Stomach smooth muscle (tissue), 2 donors: ENCODE data around the gene SOWAHD.
A peak's percentile ranks its signal among the peaks of the same experiment; 100 is the strongest.

ENCODE experiments used
- H3K27ac ChIP-seq: one replicate; pipeline ENCODE4 v1.7.0; 2013; ENCODE audit warnings: mild to moderate bottlenecking, low read length, inconsistent platforms
- H3K27me3 ChIP-seq, 2 donors: one replicate each; pipeline ENCODE4 v1.7.0; 2013; ENCODE audit warnings: low read length in 2 of 2; ENCODE audit not compliant: insufficient read depth in 2 of 2, control insufficient read depth in 1 of 2
- H3K36me3 ChIP-seq, 2 donors: one replicate each; pipeline ENCODE4 v1.7.0; 2013; ENCODE audit warnings: low read length in 2 of 2; ENCODE audit not compliant: control insufficient read depth in 2 of 2, insufficient read depth in 2 of 2
- H3K4me1 ChIP-seq: one replicate; pipeline ENCODE4 v1.7.0; 2013; ENCODE audit warnings: low read length; ENCODE audit not compliant: control insufficient read depth, insufficient read depth
- H3K4me3 ChIP-seq, 2 donors: one replicate each; pipeline ENCODE4 v1.7.0; 2013; ENCODE audit warnings: low read length in 2 of 2
- H3K9ac ChIP-seq, 2 donors: one replicate each; pipeline ENCODE4 v1.7.0; 2013; ENCODE audit warnings: low read length in 2 of 2, mild to moderate bottlenecking in 1 of 2
- H3K9me3 ChIP-seq, 2 donors: one replicate each; pipeline ENCODE4 v1.7.0; 2013; ENCODE audit warnings: low read length in 2 of 2; ENCODE audit not compliant: control insufficient read depth in 2 of 2
- donor health status: healthy.
- donor health status: Pancreatic carcinoma.

SOWAHD gene

GRCh38 chrX:119757979-119758730 is at the start of gene SOWAHD:
Gene SOWAHD (plus strand): TSS chrX:119758588. CDS start chrX:119758668, 80 bp downstream.
- H3K27ac ChIP-seq = no peak within 1 kb of the TSS

GRCh38 chrX:119708936-119709335 is 49.5 kb upstream of the SOWAHD start:
- Histone ChIP-seq H3K9ac (no peak overlapping the region), H3K9me3 (no peaks in the 10 kb centered on the region), H3K27ac (no peak overlapping the region), H3K4me3 (no peak overlapping the region), H3K36me3 (no peaks in the 10 kb centered on the region), H3K27me3 (no peaks in the 10 kb centered on the region), H3K4me1 (no peaks in the 10 kb centered on the region)

More at GRCh38 chrX:119757979-119758730, at the start of gene SOWAHD:
- Histone ChIP-seq H3K9ac (no peak within 1 kb of the TSS), H3K36me3 (no peaks in the 10 kb centered on the region), H3K27me3 (peaks cover 12 to 19% of the 10 kb centered on the region in 2 donors), H3K9me3 (no peaks in the 10 kb centered on the region), H3K4me3 (peak within 1 kb of the TSS; percentile 19 to 66), H3K4me1 (peaks cover 9% of the 10 kb centered on the region)

- H3K9me3 ChIP-seq = no peaks in the 10 kb centered on the region
- no peaks in the 10 kb centered on the region for H3K27me3 ChIP-seq
- H3K36me3 ChIP-seq = no peaks in the 10 kb centered on the region
- no peaks in the 10 kb centered on the region for H3K4me1 ChIP-seq
- no peak overlapping the region for H3K4me3 ChIP-seq
- H3K27ac ChIP-seq = no peak overlapping the region
- no peak overlapping the region for H3K9ac ChIP-seq
Measured at GRCh38 chrX:119709630-119710029, 48.8 kb upstream of the SOWAHD start.

- H3K27me3 ChIP-seq = no peaks in the 10 kb centered on the region
- H3K4me1 ChIP-seq = no peaks in the 10 kb centered on the region
- H3K9me3 ChIP-seq = no peaks in the 10 kb centered on the region
- no peak overlapping the region for H3K27ac ChIP-seq
- no peak overlapping the region for H3K9ac ChIP-seq
- H3K4me3 ChIP-seq = no peak overlapping the region
- H3K36me3 ChIP-seq = no peaks in the 10 kb centered on the region
Measured at GRCh38 chrX:119721487-119721886, 36.9 kb upstream of the SOWAHD start.

- Histone ChIP-seq H3K9ac (no peak overlapping the region), H3K36me3 (no peaks in the 10 kb centered on the region), H3K4me3 (no peak overlapping the region), H3K4me1 (no peaks in the 10 kb centered on the region), H3K27ac (no peak overlapping the region), H3K9me3 (no peaks in the 10 kb centered on the region), H3K27me3 (no peaks in the 10 kb centered on the region)
Measured at GRCh38 chrX:119721926-119722325, 36.5 kb upstream of the SOWAHD start.

- Histone ChIP-seq H3K36me3 (no peaks in the 10 kb centered on the region), H3K4me1 (no peaks in the 10 kb centered on the region), H3K9ac (no peak overlapping the region), H3K27ac (no peak overlapping the region), H3K4me3 (no peak overlapping the region), H3K9me3 (no peaks in the 10 kb centered on the region), H3K27me3 (peaks cover 0 to 4% of the 10 kb centered on the region in 2 donors)
Measured at GRCh38 chrX:119726900-119727555, 31.4 kb upstream of the SOWAHD start.

GRCh38 chrX:119728487-119728886 is 29.9 kb upstream of the SOWAHD start:
- no peak overlapping the region for H3K4me3 ChIP-seq
- no peaks in the 10 kb centered on the region for H3K4me1 ChIP-seq
- H3K9me3 ChIP-seq = no peaks in the 10 kb centered on the region
- H3K9ac ChIP-seq = no peak overlapping the region
- H3K27ac ChIP-seq = no peak overlapping the region
- H3K27me3 ChIP-seq = peaks cover 0 to 4% of the 10 kb centered on the region in 2 donors
- H3K36me3 ChIP-seq = no peaks in the 10 kb centered on the region

- no peaks in the 10 kb centered on the region for H3K36me3 ChIP-seq
- no peak overlapping the region for H3K27ac ChIP-seq
- peaks cover 0 to 4% of the 10 kb centered on the region in 2 donors for H3K27me3 ChIP-seq
- no peak overlapping the region for H3K4me3 ChIP-seq
- H3K9me3 ChIP-seq = no peaks in the 10 kb centered on the region
- H3K9ac ChIP-seq = no peak overlapping the region
- H3K4me1 ChIP-seq = peaks cover 2% of the 10 kb centered on the region
Measured at GRCh38 chrX:119729408-119730201, 28.8 kb upstream of the SOWAHD start.

GRCh38 chrX:119734897-119735339 is 23.5 kb upstream of the SOWAHD start:
- peaks cover 6% of the 10 kb centered on the region for H3K4me1 ChIP-seq
- H3K27me3 ChIP-seq = peaks cover 0 to 13% of the 10 kb centered on the region in 2 donors
- no peak overlapping the region for H3K9ac ChIP-seq
- H3K36me3 ChIP-seq = no peaks in the 10 kb centered on the region
- no peak overlapping the region for H3K27ac ChIP-seq
- peak overlapping the region in 1 of 2 donors; percentile 40 for H3K4me3 ChIP-seq
- H3K9me3 ChIP-seq = no peaks in the 10 kb centered on the region

GRCh38 chrX:119735467-119735866 is 22.9 kb upstream of the SOWAHD start:
- peaks cover 6% of the 10 kb centered on the region for H3K4me1 ChIP-seq
- no peaks in the 10 kb centered on the region for H3K36me3 ChIP-seq
- H3K27me3 ChIP-seq = peaks cover 0 to 13% of the 10 kb centered on the region in 2 donors
- H3K9me3 ChIP-seq = no peaks in the 10 kb centered on the region
- H3K9ac ChIP-seq = no peak overlapping the region
- no peak overlapping the region for H3K4me3 ChIP-seq
- no peak overlapping the region for H3K27ac ChIP-seq
